Measurements from ENCODE around the gene MAGOH.

GRCh38 chr1:53195246-53196016, 42.9 kb downstream of the MAGOH start:
- TF ChIP-seq, protein P1, sequence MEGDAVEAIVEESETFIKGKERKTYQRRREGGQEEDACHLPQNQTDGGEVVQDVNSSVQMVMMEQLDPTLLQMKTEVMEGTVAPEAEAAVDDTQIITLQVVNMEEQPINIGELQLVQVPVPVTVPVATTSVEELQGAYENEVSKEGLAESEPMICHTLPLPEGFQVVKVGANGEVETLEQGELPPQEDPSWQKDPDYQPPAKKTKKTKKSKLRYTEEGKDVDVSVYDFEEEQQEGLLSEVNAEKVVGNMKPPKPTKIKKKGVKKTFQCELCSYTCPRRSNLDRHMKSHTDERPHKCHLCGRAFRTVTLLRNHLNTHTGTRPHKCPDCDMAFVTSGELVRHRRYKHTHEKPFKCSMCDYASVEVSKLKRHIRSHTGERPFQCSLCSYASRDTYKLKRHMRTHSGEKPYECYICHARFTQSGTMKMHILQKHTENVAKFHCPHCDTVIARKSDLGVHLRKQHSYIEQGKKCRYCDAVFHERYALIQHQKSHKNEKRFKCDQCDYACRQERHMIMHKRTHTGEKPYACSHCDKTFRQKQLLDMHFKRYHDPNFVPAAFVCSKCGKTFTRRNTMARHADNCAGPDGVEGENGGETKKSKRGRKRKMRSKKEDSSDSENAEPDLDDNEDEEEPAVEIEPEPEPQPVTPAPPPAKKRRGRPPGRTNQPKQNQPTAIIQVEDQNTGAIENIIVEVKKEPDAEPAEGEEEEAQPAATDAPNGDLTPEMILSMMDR (conservative IDR thresholded peaks at IDR 0.05 in 1 of 2, IDR thresholded peaks at IDR 0.05 in 1 of 2; ENCODE audit: low read depth in 1 of 2, low read length in 2 of 2) = no peak
- TF ChIP-seq EZH2 (IDR thresholded peaks at IDR 0.05; ENCODE audit: low read length, missing control alignments) = no peak
